Endodermal cell (in vitro differentiated cells): Measurements from ENCODE around the gene AGXT. TPM values are rescaled to one million over a fixed set of nuclear protein-coding genes. Genes with fewer than 3 reads are reported as not detected.
A peak's percentile ranks its signal among the peaks of the same experiment; 100 is the strongest.

Experiments used
- DNase-seq: peaks from one replicate; pipeline ENCODE4 v3.0.0-alpha.2; 2017
- H3K27ac ChIP-seq: 2 replicates; pipeline ENCODE4 v1.5.1; 2013; ENCODE audit warnings: mild to moderate bottlenecking, low read depth, low read length, moderate library complexity
- H3K27me3 ChIP-seq: 2 replicates; pipeline ENCODE4 v1.6.1; 2013; ENCODE audit warnings: mild to moderate bottlenecking, low read length, moderate library complexity; ENCODE audit not compliant: insufficient read depth, control insufficient read depth, poor library complexity, severe bottlenecking
- H3K36me3 ChIP-seq: 2 replicates; pipeline ENCODE4 v1.7.0; 2013; ENCODE audit warnings: mild to moderate bottlenecking, low read length, moderate library complexity; ENCODE audit not compliant: control insufficient read depth, insufficient read depth
- H3K4me1 ChIP-seq: one replicate; pipeline ENCODE4 v1.7.0; 2013; ENCODE audit warnings: low read length; ENCODE audit not compliant: control insufficient read depth, insufficient read depth
- H3K4me3 ChIP-seq: 2 replicates; pipeline ENCODE4 v1.5.1; 2013; ENCODE audit warnings: mild to moderate bottlenecking, low read length, moderate library complexity
- H3K9ac ChIP-seq: 2 replicates; pipeline ENCODE4 v1.6.1; 2013; ENCODE audit warnings: mild to moderate bottlenecking, low read length, moderate library complexity; ENCODE audit not compliant: poor library complexity, severe bottlenecking; ENCODE audit errors: extremely low read depth
- H3K9me3 ChIP-seq: 2 replicates; pipeline ENCODE4 v1.6.1; 2013; ENCODE audit warnings: mild to moderate bottlenecking, low read length, moderate library complexity; ENCODE audit not compliant: control insufficient read depth
- H3K27ac Mint-ChIP-seq: 2 replicates; pipeline ENCODE4 v1.8.0; 2020; ENCODE audit warnings: mixed read lengths
- H3K27me3 Mint-ChIP-seq: 2 replicates; pipeline ENCODE4 v1.8.0; 2021; ENCODE audit warnings: mild to moderate bottlenecking, mixed read lengths; ENCODE audit not compliant: insufficient read depth
- H3K36me3 Mint-ChIP-seq: 2 replicates; pipeline ENCODE4 v1.8.0; 2020; ENCODE audit warnings: low read depth, mixed read lengths
- H3K4me1 Mint-ChIP-seq: 2 replicates; pipeline ENCODE4 v1.8.0; 2020; ENCODE audit warnings: mixed read lengths
- H3K4me3 Mint-ChIP-seq: 2 replicates; pipeline ENCODE4 v1.8.0; 2020; ENCODE audit warnings: mild to moderate bottlenecking, moderate library complexity, mixed read lengths
- H3K9me3 Mint-ChIP-seq: 2 replicates; pipeline ENCODE4 v1.8.0; 2020; ENCODE audit warnings: mild to moderate bottlenecking, mixed read lengths
- CTCF ChIP-seq: fragments of 200-600 bp; sonication (generic); conservative IDR thresholded peaks from 2 replicates; pipeline ENCODE4 v1.5.0; 2021; ENCODE audit warnings: antibody characterized with exemption, mild to moderate bottlenecking
- WGBS, 2 experiments: methylation state at CpG; one replicate each; pipeline versions ENCODE4 v1.1.5 to v1.1.7; 2013; ENCODE audit warnings: missing lambda C conversion rate in 2 of 2, mixed read lengths in 1 of 2; ENCODE audit not compliant: insufficient coverage in 1 of 2, insufficient read length in 1 of 2; 5-methylcytosine and 5-hydroxymethylcytosine counted together
- total RNA-seq, 2 donors: library from RNA; stranded (reverse); fragmentation: NEBNext Ultra II Directional in 1 of 2; extraction: Animal tissue kit (Norgen Biotek cat#: 25700) in 1 of 2; gene quantifications; 2 replicates in 1 of 2; 3 replicates in 1 of 2; pipeline ENCODE4 v1.2.1, GENCODE V29; 2021

AGXT gene
- total RNA-seq, 2 donors from 2014 or later = 0.31 TPM; not detected in 1

- Mint-ChIP-seq H3K4me3 (no peak overlapping the region), H3K27me3 (no peaks in the 10 kb centered on the region), H3K9me3 (no peaks in the 10 kb centered on the region), H3K4me1 (peaks cover 7% of the 10 kb centered on the region), H3K36me3 (no peaks in the 10 kb centered on the region), H3K27ac (no peak overlapping the region)
- peaks cover 3% of the 10 kb centered on the region for H3K4me1 ChIP-seq
- WGBS, 2 experiments = 93 to 94% methylated on average over 13 to 17 of the region's 17 CpGs
- no peak overlapping the region for H3K4me3 ChIP-seq
- no peaks in the 10 kb centered on the region for H3K36me3 ChIP-seq
- no peak overlapping the region for H3K27ac ChIP-seq
- no peak for DNase-seq
- TF ChIP-seq CTCF = no peak
- no peak overlapping the region for H3K9ac ChIP-seq
- H3K9me3 ChIP-seq = no peaks in the 10 kb centered on the region
- H3K27me3 ChIP-seq = no peaks in the 10 kb centered on the region
These were observed 3.9 kb downstream of the AGXT start for GRCh38 chr2:240872317-240873097.

- Histone ChIP-seq H3K27me3 (no peaks in the 10 kb centered on the region), H3K4me1 (peaks cover 3% of the 10 kb centered on the region), H3K9me3 (no peaks in the 10 kb centered on the region), H3K36me3 (no peaks in the 10 kb centered on the region), H3K4me3 (no peak overlapping the region), H3K27ac (no peak overlapping the region), H3K9ac (no peak overlapping the region)
- WGBS, 2 experiments = 93 to 94% methylated on average over 11 to 21 of the region's 21 CpGs
- DNase-seq = no peak
- H3K27ac Mint-ChIP-seq = no peak overlapping the region
- no peaks in the 10 kb centered on the region for H3K9me3 Mint-ChIP-seq
- H3K4me3 Mint-ChIP-seq = no peak overlapping the region
- H3K27me3 Mint-ChIP-seq = no peaks in the 10 kb centered on the region
- TF ChIP-seq CTCF = no peak
- H3K4me1 Mint-ChIP-seq = peaks cover 3% of the 10 kb centered on the region
- H3K36me3 Mint-ChIP-seq = no peaks in the 10 kb centered on the region
These were observed 4.6 kb downstream of the AGXT start for GRCh38 chr2:240873098-240873788.

GRCh38 chr2:240873805-240874714 lies 5.4 kb downstream of the AGXT start:
- Mint-ChIP-seq H3K4me3 (no peak overlapping the region), H3K27ac (no peak overlapping the region), H3K4me1 (no peaks in the 10 kb centered on the region), H3K36me3 (no peaks in the 10 kb centered on the region), H3K27me3 (no peaks in the 10 kb centered on the region), H3K9me3 (no peaks in the 10 kb centered on the region)
- no peak for DNase-seq
- H3K9ac ChIP-seq = no peak overlapping the region
- H3K27ac ChIP-seq = no peak overlapping the region
- H3K36me3 ChIP-seq = no peaks in the 10 kb centered on the region
- H3K9me3 ChIP-seq = no peaks in the 10 kb centered on the region
- peaks cover 3% of the 10 kb centered on the region for H3K4me1 ChIP-seq
- H3K4me3 ChIP-seq = no peak overlapping the region
- peak; percentile 48 for TF ChIP-seq CTCF
- 91 to 92% methylated on average over 23 to 33 of the region's 33 CpGs for WGBS, 2 experiments
- no peaks in the 10 kb centered on the region for H3K27me3 ChIP-seq
